ENCODE data around the gene CDH26. TPM values are rescaled to one million over a fixed set of nuclear protein-coding genes. Genes with fewer than 3 reads are reported as not detected.

CDH26 gene
- total RNA-seq, 1 experiment from 2014 or later, result 1.0 TPM

DNA sequence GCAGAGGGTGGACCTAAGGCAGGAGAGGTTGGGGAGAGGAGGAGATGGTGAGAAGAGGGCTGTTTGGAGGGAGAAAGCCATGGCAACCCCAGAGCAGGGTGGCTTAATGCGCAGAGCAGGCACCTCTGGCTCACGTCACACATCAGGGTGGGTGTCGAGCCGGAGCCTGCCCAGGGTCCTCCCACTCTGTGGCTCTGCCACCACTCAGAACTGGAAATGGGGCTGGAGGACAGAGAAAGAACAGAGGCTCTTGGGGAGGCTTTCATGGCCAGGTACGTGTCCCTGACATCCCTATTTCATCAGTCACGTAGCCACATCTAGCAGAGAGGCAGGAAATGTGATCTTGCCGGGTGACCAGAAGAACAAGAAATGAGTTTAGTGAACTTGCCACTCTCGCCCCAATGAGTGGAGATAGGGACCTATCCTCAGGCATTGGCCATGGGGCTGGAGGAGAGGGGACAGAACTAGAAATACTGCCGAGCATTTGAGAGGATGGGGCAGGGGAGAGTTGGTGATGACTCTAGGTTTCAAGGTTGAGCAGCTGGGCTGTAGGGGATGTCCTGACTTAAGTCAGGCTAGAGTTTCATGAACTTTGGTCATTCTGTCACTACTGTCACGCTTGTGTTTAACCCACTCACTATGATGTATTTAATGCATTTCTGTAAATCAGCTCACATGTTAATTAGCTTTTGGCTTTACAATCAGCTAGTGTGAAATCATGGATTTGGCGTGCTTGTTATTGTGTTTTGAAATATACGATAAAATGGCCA is 52.7 kb downstream of the CDH26 start:
- Mint-ChIP-seq H3K4me3 (no peak overlapping the region), H3K9me3 (peaks cover 8% of the 10 kb centered on the region), H3K27ac (no peak overlapping the region), H3K36me3 (0 out of 2 replicates have a peak, but pooled peaks cover 2% of the 10 kb centered on the region), H3K4me1 (no peaks in the 10 kb centered on the region; the same call in 1 of the 2 replicates), H3K27me3 (ENCODE audit: low read depth) (peaks cover 35% of the 10 kb centered on the region)
- no peak for ATAC-seq
- POLR2A ChIA-PET, result interaction anchor here (0.6 kb wide), 1 partner anchor 26 kb away, joined by 6 read pairs; no protein-coding TSS in a partner anchor
- CTCF ChIA-PET, result interaction anchor here (0.9 to 2.5 kb wide), 17 partner anchors 12 to 245 kb away, joined by 3 to 23 read pairs (median 5); partner anchors contain the start of genes FAM217B and PPP1R3D
- TF ChIP-seq, protein P1, sequence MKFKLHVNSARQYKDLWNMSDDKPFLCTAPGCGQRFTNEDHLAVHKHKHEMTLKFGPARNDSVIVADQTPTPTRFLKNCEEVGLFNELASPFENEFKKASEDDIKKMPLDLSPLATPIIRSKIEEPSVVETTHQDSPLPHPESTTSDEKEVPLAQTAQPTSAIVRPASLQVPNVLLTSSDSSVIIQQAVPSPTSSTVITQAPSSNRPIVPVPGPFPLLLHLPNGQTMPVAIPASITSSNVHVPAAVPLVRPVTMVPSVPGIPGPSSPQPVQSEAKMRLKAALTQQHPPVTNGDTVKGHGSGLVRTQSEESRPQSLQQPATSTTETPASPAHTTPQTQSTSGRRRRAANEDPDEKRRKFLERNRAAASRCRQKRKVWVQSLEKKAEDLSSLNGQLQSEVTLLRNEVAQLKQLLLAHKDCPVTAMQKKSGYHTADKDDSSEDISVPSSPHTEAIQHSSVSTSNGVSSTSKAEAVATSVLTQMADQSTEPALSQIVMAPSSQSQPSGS (CRISPR knock-in tag; IDR thresholded peaks at IDR 0.05; ENCODE audit: borderline replicate concordance, low read depth), result no peak
- no peak for TF ChIP-seq OVOL2 (CRISPR knock-in tag; IDR thresholded peaks at IDR 0.05; ENCODE audit: borderline replicate concordance)
- DNase-seq (ENCODE audit: low spot score), result no peak

DNA sequence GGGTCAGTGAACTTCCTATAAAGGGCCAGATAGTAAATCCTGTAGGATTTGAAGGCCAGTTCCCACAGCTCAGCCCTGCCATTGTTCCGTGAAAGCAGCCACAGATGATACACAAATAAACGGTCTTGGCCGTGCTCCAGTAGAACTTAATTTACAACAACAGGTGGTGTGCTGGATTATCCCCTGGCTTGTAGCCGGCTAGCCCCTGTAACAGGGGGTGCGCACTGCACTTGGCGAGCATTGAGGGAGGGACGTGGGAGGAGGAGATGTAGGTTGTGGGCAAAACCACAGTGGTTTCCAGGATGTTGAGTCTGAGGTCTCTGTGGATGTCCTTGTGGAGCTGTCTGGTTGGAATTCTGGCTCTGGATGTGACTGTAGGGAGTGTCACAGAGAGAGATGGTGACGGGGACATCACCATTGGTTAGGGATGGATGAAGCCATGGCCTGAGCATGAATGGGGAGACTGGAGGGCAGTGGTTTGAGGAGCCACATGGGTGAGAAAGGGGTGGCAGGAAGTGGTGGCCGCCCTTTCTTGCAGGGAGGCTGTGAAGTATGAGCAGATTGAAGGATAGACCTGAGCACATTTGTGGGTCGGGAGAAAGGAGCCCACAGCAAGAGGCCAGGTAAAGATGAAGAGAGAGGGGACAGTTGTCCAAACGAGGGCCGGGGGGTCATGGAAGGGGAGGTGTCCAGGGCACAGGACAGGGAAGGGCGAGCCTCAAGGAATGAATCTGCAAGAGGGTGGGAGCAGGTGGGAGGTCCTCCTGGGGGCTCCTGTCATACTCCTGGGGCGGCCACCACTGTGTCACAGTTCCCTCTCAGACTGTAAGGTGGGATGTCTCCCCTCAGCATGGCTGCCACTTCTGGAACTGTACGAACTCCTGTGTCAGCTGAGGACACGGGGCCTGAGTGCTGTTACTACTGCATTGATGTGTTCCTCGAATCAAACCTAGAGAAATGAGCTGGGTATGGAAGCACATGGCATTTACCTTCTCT is 53.6 kb downstream of the CDH26 start:
- ChIA-PET CTCF (interaction anchor here (0.6 to 2.5 kb wide), 7 partner anchors 13 to 88 kb away, joined by 3 to 23 read pairs (median 4); partner anchors contain the start of gene SYCP2), POLR2A (no interaction called here)
- ATAC-seq, result no peak
- Mint-ChIP-seq H3K4me1 (no peaks in the 10 kb centered on the region; the same call in 1 of the 2 replicates), H3K27ac (no peak overlapping the region), H3K4me3 (no peak overlapping the region), H3K36me3 (0 out of 2 replicates have a peak, but pooled peaks cover 4% of the 10 kb centered on the region), H3K9me3 (peaks cover 16% of the 10 kb centered on the region), H3K27me3 (ENCODE audit: low read depth) (peaks cover 40% of the 10 kb centered on the region)
- no peak for DNase-seq (ENCODE audit: low spot score)
- TF ChIP-seq PRRX2 (CRISPR knock-in tag; IDR thresholded peaks at IDR 0.05) (no peak), IRF2 (CRISPR knock-in tag; IDR thresholded peaks at IDR 0.05; ENCODE audit: borderline replicate concordance, low read depth) (no peak)
- TF ChIP-seq, protein P2, sequence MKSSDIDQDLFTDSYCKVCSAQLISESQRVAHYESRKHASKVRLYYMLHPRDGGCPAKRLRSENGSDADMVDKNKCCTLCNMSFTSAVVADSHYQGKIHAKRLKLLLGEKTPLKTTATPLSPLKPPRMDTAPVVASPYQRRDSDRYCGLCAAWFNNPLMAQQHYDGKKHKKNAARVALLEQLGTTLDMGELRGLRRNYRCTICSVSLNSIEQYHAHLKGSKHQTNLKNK (CRISPR knock-in tag; IDR thresholded peaks at IDR 0.05), result no peak
- TF ChIP-seq, protein P3, sequence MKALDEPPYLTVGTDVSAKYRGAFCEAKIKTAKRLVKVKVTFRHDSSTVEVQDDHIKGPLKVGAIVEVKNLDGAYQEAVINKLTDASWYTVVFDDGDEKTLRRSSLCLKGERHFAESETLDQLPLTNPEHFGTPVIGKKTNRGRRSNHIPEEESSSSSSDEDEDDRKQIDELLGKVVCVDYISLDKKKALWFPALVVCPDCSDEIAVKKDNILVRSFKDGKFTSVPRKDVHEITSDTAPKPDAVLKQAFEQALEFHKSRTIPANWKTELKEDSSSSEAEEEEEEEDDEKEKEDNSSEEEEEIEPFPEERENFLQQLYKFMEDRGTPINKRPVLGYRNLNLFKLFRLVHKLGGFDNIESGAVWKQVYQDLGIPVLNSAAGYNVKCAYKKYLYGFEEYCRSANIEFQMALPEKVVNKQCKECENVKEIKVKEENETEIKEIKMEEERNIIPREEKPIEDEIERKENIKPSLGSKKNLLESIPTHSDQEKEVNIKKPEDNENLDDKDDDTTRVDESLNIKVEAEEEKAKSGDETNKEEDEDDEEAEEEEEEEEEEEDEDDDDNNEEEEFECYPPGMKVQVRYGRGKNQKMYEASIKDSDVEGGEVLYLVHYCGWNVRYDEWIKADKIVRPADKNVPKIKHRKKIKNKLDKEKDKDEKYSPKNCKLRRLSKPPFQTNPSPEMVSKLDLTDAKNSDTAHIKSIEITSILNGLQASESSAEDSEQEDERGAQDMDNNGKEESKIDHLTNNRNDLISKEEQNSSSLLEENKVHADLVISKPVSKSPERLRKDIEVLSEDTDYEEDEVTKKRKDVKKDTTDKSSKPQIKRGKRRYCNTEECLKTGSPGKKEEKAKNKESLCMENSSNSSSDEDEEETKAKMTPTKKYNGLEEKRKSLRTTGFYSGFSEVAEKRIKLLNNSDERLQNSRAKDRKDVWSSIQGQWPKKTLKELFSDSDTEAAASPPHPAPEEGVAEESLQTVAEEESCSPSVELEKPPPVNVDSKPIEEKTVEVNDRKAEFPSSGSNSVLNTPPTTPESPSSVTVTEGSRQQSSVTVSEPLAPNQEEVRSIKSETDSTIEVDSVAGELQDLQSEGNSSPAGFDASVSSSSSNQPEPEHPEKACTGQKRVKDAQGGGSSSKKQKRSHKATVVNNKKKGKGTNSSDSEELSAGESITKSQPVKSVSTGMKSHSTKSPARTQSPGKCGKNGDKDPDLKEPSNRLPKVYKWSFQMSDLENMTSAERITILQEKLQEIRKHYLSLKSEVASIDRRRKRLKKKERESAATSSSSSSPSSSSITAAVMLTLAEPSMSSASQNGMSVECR (CRISPR knock-in tag; IDR thresholded peaks at IDR 0.05; ENCODE audit: borderline replicate concordance), result no peak
- TF ChIP-seq, protein P4, sequence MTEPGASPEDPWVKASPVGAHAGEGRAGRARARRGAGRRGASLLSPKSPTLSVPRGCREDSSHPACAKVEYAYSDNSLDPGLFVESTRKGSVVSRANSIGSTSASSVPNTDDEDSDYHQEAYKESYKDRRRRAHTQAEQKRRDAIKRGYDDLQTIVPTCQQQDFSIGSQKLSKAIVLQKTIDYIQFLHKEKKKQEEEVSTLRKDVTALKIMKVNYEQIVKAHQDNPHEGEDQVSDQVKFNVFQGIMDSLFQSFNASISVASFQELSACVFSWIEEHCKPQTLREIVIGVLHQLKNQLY (CRISPR knock-in tag; IDR thresholded peaks at IDR 0.05), result no peak
- TF ChIP-seq, protein P5, sequence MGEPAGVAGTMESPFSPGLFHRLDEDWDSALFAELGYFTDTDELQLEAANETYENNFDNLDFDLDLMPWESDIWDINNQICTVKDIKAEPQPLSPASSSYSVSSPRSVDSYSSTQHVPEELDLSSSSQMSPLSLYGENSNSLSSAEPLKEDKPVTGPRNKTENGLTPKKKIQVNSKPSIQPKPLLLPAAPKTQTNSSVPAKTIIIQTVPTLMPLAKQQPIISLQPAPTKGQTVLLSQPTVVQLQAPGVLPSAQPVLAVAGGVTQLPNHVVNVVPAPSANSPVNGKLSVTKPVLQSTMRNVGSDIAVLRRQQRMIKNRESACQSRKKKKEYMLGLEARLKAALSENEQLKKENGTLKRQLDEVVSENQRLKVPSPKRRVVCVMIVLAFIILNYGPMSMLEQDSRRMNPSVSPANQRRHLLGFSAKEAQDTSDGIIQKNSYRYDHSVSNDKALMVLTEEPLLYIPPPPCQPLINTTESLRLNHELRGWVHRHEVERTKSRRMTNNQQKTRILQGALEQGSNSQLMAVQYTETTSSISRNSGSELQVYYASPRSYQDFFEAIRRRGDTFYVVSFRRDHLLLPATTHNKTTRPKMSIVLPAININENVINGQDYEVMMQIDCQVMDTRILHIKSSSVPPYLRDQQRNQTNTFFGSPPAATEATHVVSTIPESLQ (CRISPR knock-in tag; IDR thresholded peaks at IDR 0.05), result no peak

Measured in WTC11 (cell line).